ENCODE results near the gene HTATSF1.

DNA sequence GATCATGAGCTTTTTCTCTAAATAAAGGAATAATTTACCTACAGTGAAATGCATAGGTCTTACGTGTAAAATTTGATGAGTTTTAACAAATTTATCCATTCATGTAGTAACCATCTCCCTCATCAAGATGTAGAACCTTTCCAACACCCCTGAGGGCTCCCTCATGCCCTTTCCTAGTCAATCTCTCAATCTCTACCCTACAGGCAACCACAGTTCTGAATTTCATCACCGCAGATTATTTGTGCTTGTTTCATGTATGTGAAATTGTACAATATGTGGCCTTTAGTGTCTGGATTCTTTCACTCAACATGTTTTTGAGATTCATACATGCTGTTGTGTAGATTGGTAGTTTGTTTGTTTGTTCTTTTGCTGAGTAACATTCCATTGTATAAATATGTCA lies 36.7 kb downstream of the HTATSF1 start:
- TF ChIP-seq ZFP3 (CRISPR knock-in tag; IDR thresholded peaks at IDR 0.05): no peak
- TF ChIP-seq, protein P1, sequence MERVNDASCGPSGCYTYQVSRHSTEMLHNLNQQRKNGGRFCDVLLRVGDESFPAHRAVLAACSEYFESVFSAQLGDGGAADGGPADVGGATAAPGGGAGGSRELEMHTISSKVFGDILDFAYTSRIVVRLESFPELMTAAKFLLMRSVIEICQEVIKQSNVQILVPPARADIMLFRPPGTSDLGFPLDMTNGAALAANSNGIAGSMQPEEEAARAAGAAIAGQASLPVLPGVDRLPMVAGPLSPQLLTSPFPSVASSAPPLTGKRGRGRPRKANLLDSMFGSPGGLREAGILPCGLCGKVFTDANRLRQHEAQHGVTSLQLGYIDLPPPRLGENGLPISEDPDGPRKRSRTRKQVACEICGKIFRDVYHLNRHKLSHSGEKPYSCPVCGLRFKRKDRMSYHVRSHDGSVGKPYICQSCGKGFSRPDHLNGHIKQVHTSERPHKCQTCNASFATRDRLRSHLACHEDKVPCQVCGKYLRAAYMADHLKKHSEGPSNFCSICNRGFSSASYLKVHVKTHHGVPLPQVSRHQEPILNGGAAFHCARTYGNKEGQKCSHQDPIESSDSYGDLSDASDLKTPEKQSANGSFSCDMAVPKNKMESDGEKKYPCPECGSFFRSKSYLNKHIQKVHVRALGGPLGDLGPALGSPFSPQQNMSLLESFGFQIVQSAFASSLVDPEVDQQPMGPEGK (CRISPR knock-in tag; IDR thresholded peaks at IDR 0.05; ENCODE audit: borderline replicate concordance): no peak
- TF ChIP-seq ZFP30 (CRISPR knock-in tag; IDR thresholded peaks at IDR 0.05): no peak
- no peak for TF ChIP-seq CSDC2 (CRISPR knock-in tag; IDR thresholded peaks at IDR 0.05)
- no peak for TF ChIP-seq ISL1 (CRISPR knock-in tag; IDR thresholded peaks at IDR 0.05)
- TF ChIP-seq ARNTL (CRISPR knock-in tag; IDR thresholded peaks at IDR 0.05; ENCODE audit: borderline replicate concordance, low read depth): no peak
- TF ChIP-seq ZC3H10 (CRISPR knock-in tag; IDR thresholded peaks at IDR 0.05): no peak
- no peak for TF ChIP-seq RARB (CRISPR knock-in tag; IDR thresholded peaks at IDR 0.05)
- TF ChIP-seq ESRRG (CRISPR knock-in tag; IDR thresholded peaks at IDR 0.05): no peak
- TF ChIP-seq PPARA (CRISPR knock-in tag; IDR thresholded peaks at IDR 0.05; ENCODE audit: borderline replicate concordance): no peak
- TF ChIP-seq, protein P2, sequence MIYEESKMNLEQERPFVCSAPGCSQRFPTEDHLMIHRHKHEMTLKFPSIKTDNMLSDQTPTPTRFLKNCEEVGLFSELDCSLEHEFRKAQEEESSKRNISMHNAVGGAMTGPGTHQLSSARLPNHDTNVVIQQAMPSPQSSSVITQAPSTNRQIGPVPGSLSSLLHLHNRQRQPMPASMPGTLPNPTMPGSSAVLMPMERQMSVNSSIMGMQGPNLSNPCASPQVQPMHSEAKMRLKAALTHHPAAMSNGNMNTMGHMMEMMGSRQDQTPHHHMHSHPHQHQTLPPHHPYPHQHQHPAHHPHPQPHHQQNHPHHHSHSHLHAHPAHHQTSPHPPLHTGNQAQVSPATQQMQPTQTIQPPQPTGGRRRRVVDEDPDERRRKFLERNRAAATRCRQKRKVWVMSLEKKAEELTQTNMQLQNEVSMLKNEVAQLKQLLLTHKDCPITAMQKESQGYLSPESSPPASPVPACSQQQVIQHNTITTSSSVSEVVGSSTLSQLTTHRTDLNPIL (CRISPR knock-in tag; IDR thresholded peaks at IDR 0.05; ENCODE audit: low read depth): no peak

Measured in SK-N-SH treated with all-trans-retinoic acid at 6 μM for 48 hours (cell line).